Lung (tissue), 12 donors: ENCODE results near the gene IL13RA2. TPM values are rescaled to one million over a fixed set of nuclear protein-coding genes. Genes with fewer than 3 reads are reported as not detected.

Source experiments
- ATAC-seq: fragments of 200-7000 bp; cut with Tn5 transposase; one replicate; pipeline ENCODE4 v1.9.1; 2020; ENCODE audit warnings: moderate number of reproducible peaks; ENCODE audit not compliant: insufficient read depth, low FRiP score
- DNase-seq, 3 donors: peaks; one replicate each; pipeline ENCODE4 v3.0.0-alpha.2; 2013 to 2017
- H3K27ac ChIP-seq, 2 donors: one replicate each; pipeline ENCODE4 v1.5.1; 2013; ENCODE audit warnings: mild to moderate bottlenecking in 2 of 2, moderate library complexity in 2 of 2, control low read depth in 1 of 2, inconsistent platforms in 1 of 2, low read depth in 1 of 2, low read length in 1 of 2
- H3K27me3 ChIP-seq, 3 donors: one replicate each; pipeline ENCODE4 v1.5.1; 2013; ENCODE audit warnings: low read length in 2 of 3; ENCODE audit not compliant: control insufficient read depth in 3 of 3, insufficient read depth in 3 of 3
- H3K36me3 ChIP-seq, 4 donors: one replicate each; pipeline ENCODE4 v1.5.1; 2013; ENCODE audit warnings: low read length in 4 of 4, mild to moderate bottlenecking in 1 of 4, moderate library complexity in 1 of 4; ENCODE audit not compliant: control insufficient read depth in 4 of 4, insufficient read depth in 4 of 4
- H3K4me1 ChIP-seq, 5 donors: one replicate each; pipeline ENCODE4 v1.5.1; 2013; ENCODE audit warnings: low read length in 5 of 5, mild to moderate bottlenecking in 2 of 5, moderate library complexity in 1 of 5; ENCODE audit not compliant: control insufficient read depth in 5 of 5, insufficient read depth in 5 of 5
- H3K4me3 ChIP-seq: one replicate; pipeline ENCODE4 v1.5.1; 2013; ENCODE audit warnings: mild to moderate bottlenecking, control low read depth, moderate library complexity
- H3K9ac ChIP-seq, 2 donors: one replicate each; pipeline ENCODE4 v1.5.1; 2013; ENCODE audit warnings: low read length in 2 of 2, control low read depth in 1 of 2; ENCODE audit not compliant: insufficient read depth in 1 of 2
- H3K9me3 ChIP-seq, 4 donors: one replicate each; pipeline ENCODE4 v1.5.1; 2013; ENCODE audit warnings: low read length in 3 of 4, mild to moderate bottlenecking in 1 of 4, moderate library complexity in 1 of 4; ENCODE audit not compliant: control insufficient read depth in 4 of 4, insufficient read depth in 3 of 4
- CTCF ChIP-seq: IDR thresholded peaks from 2 replicates; pipeline ENCODE4 v1.5.1; 2012; ENCODE audit warnings: mild to moderate bottlenecking; ENCODE audit errors: control extremely low read depth, extremely low read depth
- WGBS, 2 donors: extraction: QIAGEN DNeasy Blood & Tissue Kit; methylation state at CpG; one replicate each; pipeline ENCODE4 v1.1.7; 2013; 5-methylcytosine and 5-hydroxymethylcytosine counted together
- polyA plus RNA-seq, 2 donors: library from polyadenylated mRNA; stranded (reverse); fragments of 200-250 nt; gene quantifications; one replicate each; pipeline ENCODE4 v1.2.1, GENCODE V29; 2013
- total RNA-seq, 2 donors: library from RNA; depleted of rRNA in 1 of 2; stranded (reverse); fragments of >200 nt in 1 of 2; gene quantifications; one replicate each; pipeline ENCODE4 v1.2.1, GENCODE V29; 2014 to 2021
- donor health status: control.
- donor health status: control.
- donor health status: Bipolar disorder and iron deficiency.
- donor health status: healthy.
- donor health status: DM: yes; HTN: yes; CAD: no.

IL13RA2 gene
- total and polyA plus RNA-seq, 4 donors: 0.71 to 4.4 (median 3.0) TPM

- H3K9ac ChIP-seq: no peak overlapping the region
- H3K27ac ChIP-seq: no peak overlapping the region
- no peaks in the 10 kb centered on the region for H3K9me3 ChIP-seq
- no peak overlapping the region for H3K4me3 ChIP-seq
- no peak for TF ChIP-seq CTCF
- no peak for DNase-seq
- peaks cover 0 to 25% (median 7%) of the 10 kb centered on the region in 3 donors for H3K27me3 ChIP-seq
- no peaks in the 10 kb centered on the region for H3K36me3 ChIP-seq
- H3K4me1 ChIP-seq: no peaks in the 10 kb centered on the region
- ATAC-seq: no peak
Observed at GRCh38 chrX:114973013-114973412, 44.4 kb downstream of the IL13RA2 start.

- no peaks in the 10 kb centered on the region for H3K4me1 ChIP-seq
- 67 to 94% methylated on average over 3 of the region's 3 CpGs for WGBS, 2 donors
- TF ChIP-seq CTCF: no peak
- ATAC-seq (no peak), DNase-seq (no peak)
- no peak overlapping the region for H3K9ac ChIP-seq
- no peak overlapping the region for H3K4me3 ChIP-seq
- H3K36me3 ChIP-seq: no peaks in the 10 kb centered on the region
- peaks cover 0 to 38% (median 6%) of the 10 kb centered on the region in 3 donors for H3K27me3 ChIP-seq
- H3K27ac ChIP-seq: no peak overlapping the region
- H3K9me3 ChIP-seq: no peaks in the 10 kb centered on the region
Observed at GRCh38 chrX:114970806-114971205, 46.6 kb downstream of the IL13RA2 start.

DNA sequence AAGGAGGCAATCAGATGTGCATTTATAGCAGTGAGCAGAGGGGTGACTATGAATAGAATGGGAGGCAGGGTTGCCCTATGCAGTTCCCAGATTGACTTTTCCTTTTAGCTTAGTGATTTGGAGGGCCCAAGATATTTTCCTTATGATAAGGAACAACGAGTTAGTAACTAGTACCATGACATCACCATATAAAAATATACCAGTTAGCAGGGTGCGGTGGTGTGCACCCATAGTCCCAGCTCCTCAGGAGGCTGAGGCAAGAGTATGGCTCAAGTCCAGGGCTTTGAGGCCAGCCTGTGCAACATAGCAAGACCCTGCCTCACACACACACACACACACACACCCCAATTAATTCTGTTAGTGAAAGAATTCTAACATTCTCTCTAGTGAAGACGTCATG, 53.0 kb downstream of the IL13RA2 start:
- WGBS, 2 donors: 63 to 89% methylated on average over 3 of the region's 3 CpGs
- no peak for TF ChIP-seq CTCF
- ATAC-seq: no peak
- Histone ChIP-seq H3K4me3 (no peak overlapping the region), H3K9ac (no peak overlapping the region), H3K36me3 (no peaks in the 10 kb centered on the region), H3K9me3 (no peaks in the 10 kb centered on the region), H3K27me3 (peaks cover 0 to 46% (median 0%) of the 10 kb centered on the region in 3 donors), H3K4me1 (no peaks in the 10 kb centered on the region), H3K27ac (no peak overlapping the region)
- DNase-seq: no peak

DNA sequence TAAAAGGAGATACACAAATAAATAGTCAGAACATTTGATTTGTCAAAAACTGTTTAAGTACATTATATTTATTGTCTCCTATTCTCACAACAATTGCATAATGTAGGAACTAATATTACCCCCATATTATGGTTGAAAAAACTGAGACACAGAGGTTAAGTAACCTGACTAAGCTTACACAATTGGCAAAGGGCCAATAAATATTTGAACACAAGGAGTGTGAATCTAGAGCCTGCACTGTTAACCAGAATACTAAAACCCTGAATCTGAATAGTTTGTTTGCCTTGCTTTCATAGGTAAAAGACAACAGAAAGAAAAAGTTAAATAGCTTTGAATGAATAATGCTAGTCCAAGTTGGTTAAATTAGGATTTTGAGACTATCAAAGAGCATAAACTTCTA, 55.2 kb downstream of the IL13RA2 start:
- Histone ChIP-seq H3K27me3 (peaks cover 0 to 43% (median 2%) of the 10 kb centered on the region in 3 donors), H3K4me3 (no peak overlapping the region), H3K27ac (no peak overlapping the region), H3K36me3 (no peaks in the 10 kb centered on the region), H3K9ac (no peak overlapping the region), H3K4me1 (no peaks in the 10 kb centered on the region), H3K9me3 (no peaks in the 10 kb centered on the region)
- ATAC-seq: no peak
- DNase-seq: no peak
- no peak for TF ChIP-seq CTCF
